A673 (cell line): Measurements from ENCODE around the gene B3GNT8. TPM values are rescaled to one million over a fixed set of nuclear protein-coding genes. Genes with fewer than 3 reads are reported as not detected.

ENCODE experiments used
- BruUV-seq: library from RNA; stranded (reverse); fragments of 400-500 nt; replicated peaks from 2 replicates; lab custom pipeline; 2021; lab: Mats Ljungman, UMichigan
- CTCF ChIA-PET: fragments of 300-600 bp; sonication (Branson Sonifier 250); formaldehyde crosslinking; loops from one replicate; lab custom pipeline; 2022; ENCODE audit warnings: antibody characterized with exemption; lab: Charles Lee
- POLR2A ChIA-PET: fragments of 300-600 bp; sonication (Branson Sonifier 250); formaldehyde crosslinking; loops from one replicate; lab custom pipeline; 2022; ENCODE audit warnings: antibody characterized with exemption; ENCODE audit not compliant: low non-redundant PET; lab: Charles Lee
- DNase-seq: peaks from one replicate; pipeline ENCODE4 v3.0.0-alpha.2; 2015; ENCODE audit warnings: low spot score
- H3K27ac ChIP-seq: fragments of 200-600 bp; sonication (generic); 2 replicates; pipeline ENCODE4 v1.5.1; 2016; ENCODE audit warnings: mixed run types, low read depth, mild to moderate bottlenecking, mixed read lengths, antibody characterized with exemption, low read length; ENCODE audit not compliant: poor library complexity, severe bottlenecking
- H3K27me3 ChIP-seq: fragments of 200-600 bp; sonication (generic); replicated peaks from 2 replicates; pipeline ENCODE4 v1.6.1; 2017; ENCODE audit warnings: mixed run types, low read depth, mild to moderate bottlenecking, mixed read lengths, antibody characterized with exemption, low read length; ENCODE audit not compliant: insufficient read depth, poor library complexity
- H3K36me3 ChIP-seq: fragments of 200-600 bp; sonication (generic); 2 replicates; pipeline ENCODE4 v1.6.1; 2016; ENCODE audit warnings: mixed run types, mild to moderate bottlenecking, mixed read lengths, antibody characterized with exemption, low read length; ENCODE audit not compliant: insufficient read depth, poor library complexity, severe bottlenecking
- H3K4me1 ChIP-seq: fragments of 200-600 bp; sonication (generic); 2 replicates; pipeline ENCODE4 v1.6.1; 2017; ENCODE audit warnings: mixed run types, mild to moderate bottlenecking, mixed read lengths, antibody characterized with exemption, low read length; ENCODE audit not compliant: insufficient read depth, poor library complexity, severe bottlenecking
- H3K4me3 ChIP-seq: fragments of 200-600 bp; sonication (generic); 2 replicates; pipeline ENCODE4 v1.5.1; 2016; ENCODE audit warnings: low read depth, mixed run types, mild to moderate bottlenecking, mixed read lengths, low read length; ENCODE audit not compliant: poor library complexity, severe bottlenecking
- H3K9me3 ChIP-seq: fragments of 200-600 bp; sonication (generic); 2 replicates; pipeline ENCODE4 v1.6.1; 2016; ENCODE audit warnings: mixed run types, low read depth, mild to moderate bottlenecking, mixed read lengths, antibody characterized with exemption, low read length; ENCODE audit not compliant: poor library complexity, severe bottlenecking
- EZH2 ChIP-seq: fragments of 200-600 bp; sonication (generic); IDR thresholded peaks from 2 replicates; pipeline ENCODE4 v1.6.1; 2017; ENCODE audit warnings: borderline replicate concordance, low read depth, mild to moderate bottlenecking, mixed read lengths, antibody characterized with exemption, low read length; ENCODE audit not compliant: poor library complexity, severe bottlenecking
- intact Hi-C: fragments of 100-400 bp; cut with micrococcal nuclease; formaldehyde crosslinking; loops from one replicate; pipeline ENCODE4 v1.10.0; 2022; ENCODE audit not compliant: unreplicated experiment
- total RNA-seq: library from RNA; stranded (reverse); gene quantifications from 2 replicates; pipeline ENCODE4 v1.2.3, GENCODE V29; 2021
- TF ChIP-seq, protein P1 (sequence below): fragments of 300-800, 200-600 bp; sonication (generic); conservative IDR thresholded peaks from 2 replicates; pipeline ENCODE4 v1.5.1; 2017; ENCODE audit warnings: low read depth, mild to moderate bottlenecking, antibody characterized with exemption, low read length, moderate library complexity, mixed read lengths

B3GNT8 gene
- total RNA-seq, 1 experiment from 2014 or later = 0.41 TPM

DNA sequence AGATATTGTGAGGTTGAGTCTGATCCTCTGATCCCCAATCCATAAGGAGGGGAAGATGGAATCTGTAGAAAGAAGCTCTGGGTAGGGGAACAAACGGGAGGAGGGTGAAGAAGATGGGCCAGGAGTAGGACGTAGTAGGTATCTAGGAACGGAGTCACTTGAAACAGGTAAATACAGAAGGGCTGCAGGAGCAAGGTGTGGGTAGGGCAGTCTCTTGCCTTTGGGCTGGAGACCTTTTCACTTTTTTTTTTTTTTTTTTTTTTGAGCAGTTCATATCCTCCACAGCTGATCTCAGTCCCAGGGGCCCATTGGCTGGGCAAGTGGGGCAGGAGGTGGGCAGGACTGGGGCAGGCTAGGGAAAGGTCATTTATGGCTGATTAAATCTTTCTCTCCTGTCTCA is 28.1 kb downstream of the B3GNT8 start:
- no peaks in the 10 kb centered on the region for H3K9me3 ChIP-seq
- no peaks in the 10 kb centered on the region for H3K27me3 ChIP-seq
- H3K4me3 ChIP-seq = peak overlapping the region; percentile 86
- no peak for TF ChIP-seq EZH2
- TF ChIP-seq, protein P1, sequence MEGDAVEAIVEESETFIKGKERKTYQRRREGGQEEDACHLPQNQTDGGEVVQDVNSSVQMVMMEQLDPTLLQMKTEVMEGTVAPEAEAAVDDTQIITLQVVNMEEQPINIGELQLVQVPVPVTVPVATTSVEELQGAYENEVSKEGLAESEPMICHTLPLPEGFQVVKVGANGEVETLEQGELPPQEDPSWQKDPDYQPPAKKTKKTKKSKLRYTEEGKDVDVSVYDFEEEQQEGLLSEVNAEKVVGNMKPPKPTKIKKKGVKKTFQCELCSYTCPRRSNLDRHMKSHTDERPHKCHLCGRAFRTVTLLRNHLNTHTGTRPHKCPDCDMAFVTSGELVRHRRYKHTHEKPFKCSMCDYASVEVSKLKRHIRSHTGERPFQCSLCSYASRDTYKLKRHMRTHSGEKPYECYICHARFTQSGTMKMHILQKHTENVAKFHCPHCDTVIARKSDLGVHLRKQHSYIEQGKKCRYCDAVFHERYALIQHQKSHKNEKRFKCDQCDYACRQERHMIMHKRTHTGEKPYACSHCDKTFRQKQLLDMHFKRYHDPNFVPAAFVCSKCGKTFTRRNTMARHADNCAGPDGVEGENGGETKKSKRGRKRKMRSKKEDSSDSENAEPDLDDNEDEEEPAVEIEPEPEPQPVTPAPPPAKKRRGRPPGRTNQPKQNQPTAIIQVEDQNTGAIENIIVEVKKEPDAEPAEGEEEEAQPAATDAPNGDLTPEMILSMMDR = no peak
- H3K27ac ChIP-seq = peak overlapping the region; percentile 1
- CTCF ChIA-PET = no interaction called here
- H3K36me3 ChIP-seq = no peaks in the 10 kb centered on the region
- no TSS peak for BruUV-seq
- no peak for DNase-seq
- intact Hi-C loops = loop anchor here (10.0 kb wide), 1 partner anchor 346 kb away; no protein-coding TSS in a partner anchor
- POLR2A ChIA-PET = no interaction called here
- peaks cover 10% of the 10 kb centered on the region for H3K4me1 ChIP-seq

DNA sequence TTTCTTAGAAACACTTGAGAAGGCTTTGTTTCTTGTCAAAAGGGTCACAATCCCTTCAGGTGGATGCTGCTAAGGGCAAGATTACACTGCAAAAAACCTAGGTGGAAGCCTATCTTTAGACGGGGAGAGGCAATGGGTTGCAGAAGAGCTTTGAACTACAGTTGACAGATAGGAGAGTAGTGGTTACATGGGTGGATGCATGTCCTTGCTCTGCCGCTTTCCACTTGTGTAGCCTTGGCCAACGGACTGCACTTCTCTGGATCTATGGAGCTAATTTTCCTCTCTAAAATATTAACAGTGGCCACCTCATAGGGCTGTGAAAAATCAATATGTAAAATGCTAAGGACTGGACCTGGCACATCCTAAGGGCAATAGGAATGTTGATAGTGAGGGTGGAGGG is 28.6 kb downstream of the B3GNT8 start:
- H3K36me3 ChIP-seq = no peaks in the 10 kb centered on the region
- TF ChIP-seq, protein P1 = no peak
- TF ChIP-seq EZH2 = no peak
- ChIA-PET POLR2A (no interaction called here), CTCF (no interaction called here)
- no peak for DNase-seq
- intact Hi-C loops = loop anchor here (10.0 kb wide), 1 partner anchor 346 kb away; no protein-coding TSS in a partner anchor
- no peaks in the 10 kb centered on the region for H3K9me3 ChIP-seq
- H3K4me3 ChIP-seq = peak overlapping the region; percentile 86
- H3K27me3 ChIP-seq = no peaks in the 10 kb centered on the region
- peak overlapping the region; percentile 97 for H3K27ac ChIP-seq
- H3K4me1 ChIP-seq = peaks cover 10% of the 10 kb centered on the region
- BruUV-seq = TSS peak; percentile 79

DNA sequence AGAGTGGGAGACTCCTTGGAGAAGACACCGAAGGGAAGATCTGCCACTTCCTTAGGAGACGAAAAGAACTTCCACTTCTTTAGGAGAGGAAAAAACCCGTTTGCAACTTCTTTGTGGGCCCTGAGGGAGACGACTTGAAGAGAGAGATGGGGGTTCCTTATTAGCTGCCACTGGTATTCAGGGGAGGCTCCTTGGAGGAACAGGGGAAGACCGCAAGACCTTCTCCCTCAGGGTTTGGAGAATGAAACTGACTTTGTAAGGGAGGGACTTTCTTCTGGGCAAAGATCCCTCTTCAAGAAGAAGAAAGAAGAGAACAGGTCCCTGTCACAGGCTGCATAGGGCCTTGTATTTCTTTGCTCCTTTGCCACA is 29.1 kb downstream of the B3GNT8 start:
- Histone ChIP-seq H3K4me1 (peaks cover 10% of the 10 kb centered on the region), H3K9me3 (no peaks in the 10 kb centered on the region), H3K27ac (peak overlapping the region; percentile 97), H3K27me3 (no peaks in the 10 kb centered on the region), H3K36me3 (no peaks in the 10 kb centered on the region), H3K4me3 (peak overlapping the region; percentile 86)
- ChIA-PET CTCF (no interaction called here), POLR2A (no interaction called here)
- intact Hi-C loops = loop anchor here (10.0 kb wide), 1 partner anchor 347 kb away; no protein-coding TSS in a partner anchor
- DNase-seq = no peak
- TF ChIP-seq EZH2 = no peak
- TF ChIP-seq, protein P1 = no peak
- BruUV-seq = no TSS peak
